HepG2 (cell line): ENCODE results near the gene BANP. TPM values are rescaled to one million over a fixed set of nuclear protein-coding genes. Genes with fewer than 3 reads are reported as not detected.
A peak's percentile ranks its signal among the peaks of the same experiment; 100 is the strongest.

Source experiments
- BRD4 ChIP-seq: sonication (generic); formaldehyde crosslinking; IDR thresholded peaks from 2 replicates; pipeline ENCODE4 v1.4.0; 2020; ENCODE audit warnings: missing genetic modification reagents
- FOXC1 ChIP-seq: sonication (generic); formaldehyde crosslinking; IDR thresholded peaks from 2 replicates; pipeline ENCODE4 v1.8.0; 2022; ENCODE audit warnings: mild to moderate bottlenecking, missing genetic modification reagents, borderline replicate concordance
- HCFC1 ChIP-seq: fragments of 150-350 bp; IDR thresholded peaks from 2 replicates; pipeline ENCODE4 v1.6.1; 2014; ENCODE audit warnings: low read depth, low read length
- ISX ChIP-seq: sonication (generic); formaldehyde crosslinking; conservative IDR thresholded peaks from 2 replicates; pipeline ENCODE4 v1.5.0; 2020; ENCODE audit warnings: missing genetic modification reagents
- RFX1 ChIP-seq: fragments of 450-650 bp; IDR thresholded peaks from 2 replicates; pipeline ENCODE4 v1.6.1; 2017
- SMARCE1 ChIP-seq: fragments of 450-650 bp; IDR thresholded peaks from 2 replicates; pipeline ENCODE4 v1.6.1; 2017; ENCODE audit warnings: borderline replicate concordance
- TAF1 ChIP-seq: sonication (generic); formaldehyde crosslinking; IDR thresholded peaks from 2 replicates; pipeline ENCODE4 v1.4.0; 2020; ENCODE audit warnings: missing genetic modification reagents
- ZKSCAN8 ChIP-seq: IDR thresholded peaks from 2 replicates; pipeline ENCODE4 v1.6.1; 2016; ENCODE audit warnings: borderline replicate concordance, missing genetic modification reagents, missing compliant biosample characterization
- ZNF569 ChIP-seq: sonication (generic); formaldehyde crosslinking; IDR thresholded peaks from 2 replicates; pipeline ENCODE4 v1.5.0; 2020; ENCODE audit warnings: mild to moderate bottlenecking, missing genetic modification reagents, moderate library complexity, borderline replicate concordance
- ZNF607 ChIP-seq: sonication (generic); formaldehyde crosslinking; IDR thresholded peaks from 2 replicates; pipeline ENCODE4 v1.5.1; 2020; ENCODE audit warnings: missing genetic modification reagents, mild to moderate bottlenecking, borderline replicate concordance
- ZNF773 ChIP-seq: sonication (generic); formaldehyde crosslinking; IDR thresholded peaks from 2 replicates; pipeline ENCODE4 v1.4.0; 2020; ENCODE audit warnings: missing genetic modification reagents, borderline replicate concordance
- polyA plus RNA-seq, 8 experiments: library from polyadenylated mRNA; depleted of rRNA in 3 of 8; stranded (reverse) in 7 of 8; unstranded in 1 of 8; fragments of >200 nt; fragmentation: Illumina TruSeq in 4 of 8; extraction: Trizol in 4 of 8; gene quantifications; 2 replicates each; pipeline versions ENCODE4 v1.2.1 to v1.2.3, GENCODE V29; 2011 to 2016; ENCODE audit warnings: low read depth in 4 of 8, missing spikeins in 1 of 8, mixed read lengths in 1 of 8; ENCODE audit not compliant: insufficient read depth in 1 of 8
- total RNA-seq, 5 experiments: library from RNA; depleted of rRNA; stranded (reverse); fragments of >200 nt; fragmentation: Illumina TruSeq; extraction: Trizol; gene quantifications; 2 replicates each; pipeline ENCODE4 v1.2.3, GENCODE V29; 2016; ENCODE audit warnings: low read depth in 1 of 5
- TF ChIP-seq, protein P1 (sequence below): IDR thresholded peaks from 2 replicates; pipeline ENCODE4 v1.6.1; 2012; ENCODE audit warnings: low read length, improper control_type of control experiment
- TF ChIP-seq, protein P2 (sequence below): sonication (generic); formaldehyde crosslinking; IDR thresholded peaks from 2 replicates; pipeline ENCODE4 v1.8.1; 2023; ENCODE audit warnings: missing genetic modification reagents, mild to moderate bottlenecking, borderline replicate concordance
- TF ChIP-seq, protein P3 (sequence below): sonication (generic); formaldehyde crosslinking; IDR thresholded peaks from 2 replicates; pipeline ENCODE4 v1.4.0; 2020; ENCODE audit warnings: missing genetic modification reagents, borderline replicate concordance
- TF ChIP-seq, protein P4 (sequence below): IDR thresholded peaks from 2 replicates; pipeline ENCODE4 v1.6.1; 2016; ENCODE audit warnings: low read depth, control low read depth
- TF ChIP-seq, protein P5 (sequence below): sonication (generic); formaldehyde crosslinking; IDR thresholded peaks from 2 replicates; pipeline ENCODE4 v1.8.0; 2023; ENCODE audit warnings: mild to moderate bottlenecking, missing genetic modification reagents
- TF ChIP-seq, protein P6 (sequence below): sonication (generic); formaldehyde crosslinking; IDR thresholded peaks from 2 replicates; pipeline ENCODE4 v1.4.0; 2020; ENCODE audit warnings: missing genetic modification reagents

The BANP gene
- total and polyA plus RNA-seq, 2 of the 13 experiments (the other 11 are each of a cell fraction or from before 2014, with no cell fraction given): 20.2 to 23.8 TPM

DNA sequence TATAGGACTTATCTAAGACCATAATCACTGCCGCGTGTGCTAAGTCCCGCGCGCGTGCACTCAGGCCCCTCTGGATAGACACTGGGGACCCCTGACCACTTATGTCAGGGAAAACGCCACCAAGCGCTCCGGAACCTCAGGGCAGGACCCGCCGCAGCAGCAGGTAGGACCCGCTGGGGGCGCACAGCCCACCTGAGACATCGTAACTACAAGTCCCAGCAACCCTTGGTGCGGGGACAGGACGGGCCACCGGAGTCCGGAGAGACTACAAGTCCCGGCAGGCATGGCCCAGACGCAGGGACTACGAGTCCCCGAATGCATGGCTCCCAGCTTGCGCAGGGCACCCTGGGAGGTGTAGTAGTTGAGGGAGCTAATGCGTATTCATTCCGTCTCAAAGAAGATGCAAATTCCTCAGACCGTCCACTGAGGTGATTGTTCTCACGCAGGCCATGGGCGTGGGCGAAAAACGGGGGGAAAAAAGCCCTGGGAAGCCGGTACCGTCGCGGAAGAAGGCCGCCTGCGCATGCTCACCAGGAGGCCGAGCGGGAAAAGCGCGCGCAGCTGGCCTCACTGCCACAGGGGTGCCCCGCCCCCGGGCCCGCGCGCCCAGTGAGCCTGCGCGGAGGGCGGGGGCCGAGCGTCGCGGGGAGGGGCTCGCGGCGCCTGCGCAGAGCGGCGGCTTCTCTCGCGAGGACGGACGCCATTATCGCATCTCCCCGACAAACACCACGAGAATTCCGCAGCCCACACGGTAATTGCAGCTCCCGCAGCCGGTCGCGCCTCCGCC, at the start of gene BANP (continued):
- no peak; the same call in 1 of the 2 replicates for TF ChIP-seq ZNF607
- TF ChIP-seq RFX1: no peak
- 0 out of 2 replicates have a peak, but pooled peaks have one; percentile 38 for TF ChIP-seq ZNF773 (CRISPR knock-in tag)
- no peak for TF ChIP-seq SMARCE1
- TF ChIP-seq ZNF569 (CRISPR knock-in tag): no peak
- no peak for TF ChIP-seq ISX (CRISPR knock-in tag)
- TF ChIP-seq, protein P1, sequence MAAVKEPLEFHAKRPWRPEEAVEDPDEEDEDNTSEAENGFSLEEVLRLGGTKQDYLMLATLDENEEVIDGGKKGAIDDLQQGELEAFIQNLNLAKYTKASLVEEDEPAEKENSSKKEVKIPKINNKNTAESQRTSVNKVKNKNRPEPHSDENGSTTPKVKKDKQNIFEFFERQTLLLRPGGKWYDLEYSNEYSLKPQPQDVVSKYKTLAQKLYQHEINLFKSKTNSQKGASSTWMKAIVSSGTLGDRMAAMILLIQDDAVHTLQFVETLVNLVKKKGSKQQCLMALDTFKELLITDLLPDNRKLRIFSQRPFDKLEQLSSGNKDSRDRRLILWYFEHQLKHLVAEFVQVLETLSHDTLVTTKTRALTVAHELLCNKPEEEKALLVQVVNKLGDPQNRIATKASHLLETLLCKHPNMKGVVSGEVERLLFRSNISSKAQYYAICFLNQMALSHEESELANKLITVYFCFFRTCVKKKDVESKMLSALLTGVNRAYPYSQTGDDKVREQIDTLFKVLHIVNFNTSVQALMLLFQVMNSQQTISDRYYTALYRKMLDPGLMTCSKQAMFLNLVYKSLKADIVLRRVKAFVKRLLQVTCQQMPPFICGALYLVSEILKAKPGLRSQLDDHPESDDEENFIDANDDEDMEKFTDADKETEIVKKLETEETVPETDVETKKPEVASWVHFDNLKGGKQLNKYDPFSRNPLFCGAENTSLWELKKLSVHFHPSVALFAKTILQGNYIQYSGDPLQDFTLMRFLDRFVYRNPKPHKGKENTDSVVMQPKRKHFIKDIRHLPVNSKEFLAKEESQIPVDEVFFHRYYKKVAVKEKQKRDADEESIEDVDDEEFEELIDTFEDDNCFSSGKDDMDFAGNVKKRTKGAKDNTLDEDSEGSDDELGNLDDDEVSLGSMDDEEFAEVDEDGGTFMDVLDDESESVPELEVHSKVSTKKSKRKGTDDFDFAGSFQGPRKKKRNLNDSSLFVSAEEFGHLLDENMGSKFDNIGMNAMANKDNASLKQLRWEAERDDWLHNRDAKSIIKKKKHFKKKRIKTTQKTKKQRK: no peak
- TF ChIP-seq, protein P2, sequence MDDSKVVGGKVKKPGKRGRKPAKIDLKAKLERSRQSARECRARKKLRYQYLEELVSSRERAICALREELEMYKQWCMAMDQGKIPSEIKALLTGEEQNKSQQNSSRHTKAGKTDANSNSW (CRISPR knock-in tag): 0 out of 2 replicates have a peak, but pooled peaks have one; percentile 69
- peak; percentile 97 for TF ChIP-seq BRD4
- peak; percentile 85 for TF ChIP-seq FOXC1 (CRISPR knock-in tag)
- TF ChIP-seq TAF1 (CRISPR knock-in tag): no peak; the same call in none of the 2 replicates
- TF ChIP-seq, protein P3, sequence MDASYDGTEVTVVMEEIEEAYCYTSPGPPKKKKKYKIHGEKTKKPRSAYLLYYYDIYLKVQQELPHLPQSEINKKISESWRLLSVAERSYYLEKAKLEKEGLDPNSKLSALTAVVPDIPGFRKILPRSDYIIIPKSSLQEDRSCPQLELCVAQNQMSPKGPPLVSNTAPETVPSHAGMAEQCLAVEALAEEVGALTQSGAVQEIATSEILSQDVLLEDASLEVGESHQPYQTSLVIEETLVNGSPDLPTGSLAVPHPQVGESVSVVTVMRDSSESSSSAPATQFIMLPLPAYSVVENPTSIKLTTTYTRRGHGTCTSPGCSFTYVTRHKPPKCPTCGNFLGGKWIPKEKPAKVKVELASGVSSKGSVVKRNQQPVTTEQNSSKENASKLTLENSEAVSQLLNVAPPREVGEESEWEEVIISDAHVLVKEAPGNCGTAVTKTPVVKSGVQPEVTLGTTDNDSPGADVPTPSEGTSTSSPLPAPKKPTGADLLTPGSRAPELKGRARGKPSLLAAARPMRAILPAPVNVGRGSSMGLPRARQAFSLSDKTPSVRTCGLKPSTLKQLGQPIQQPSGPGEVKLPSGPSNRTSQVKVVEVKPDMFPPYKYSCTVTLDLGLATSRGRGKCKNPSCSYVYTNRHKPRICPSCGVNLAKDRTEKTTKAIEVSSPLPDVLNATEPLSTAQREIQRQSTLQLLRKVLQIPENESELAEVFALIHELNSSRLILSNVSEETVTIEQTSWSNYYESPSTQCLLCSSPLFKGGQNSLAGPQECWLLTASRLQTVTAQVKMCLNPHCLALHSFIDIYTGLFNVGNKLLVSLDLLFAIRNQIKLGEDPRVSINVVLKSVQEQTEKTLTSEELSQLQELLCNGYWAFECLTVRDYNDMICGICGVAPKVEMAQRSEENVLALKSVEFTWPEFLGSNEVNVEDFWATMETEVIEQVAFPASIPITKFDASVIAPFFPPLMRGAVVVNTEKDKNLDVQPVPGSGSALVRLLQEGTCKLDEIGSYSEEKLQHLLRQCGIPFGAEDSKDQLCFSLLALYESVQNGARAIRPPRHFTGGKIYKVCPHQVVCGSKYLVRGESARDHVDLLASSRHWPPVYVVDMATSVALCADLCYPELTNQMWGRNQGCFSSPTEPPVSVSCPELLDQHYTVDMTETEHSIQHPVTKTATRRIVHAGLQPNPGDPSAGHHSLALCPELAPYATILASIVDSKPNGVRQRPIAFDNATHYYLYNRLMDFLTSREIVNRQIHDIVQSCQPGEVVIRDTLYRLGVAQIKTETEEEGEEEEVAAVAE (CRISPR knock-in tag): peak; percentile 94
- TF ChIP-seq, protein P4, sequence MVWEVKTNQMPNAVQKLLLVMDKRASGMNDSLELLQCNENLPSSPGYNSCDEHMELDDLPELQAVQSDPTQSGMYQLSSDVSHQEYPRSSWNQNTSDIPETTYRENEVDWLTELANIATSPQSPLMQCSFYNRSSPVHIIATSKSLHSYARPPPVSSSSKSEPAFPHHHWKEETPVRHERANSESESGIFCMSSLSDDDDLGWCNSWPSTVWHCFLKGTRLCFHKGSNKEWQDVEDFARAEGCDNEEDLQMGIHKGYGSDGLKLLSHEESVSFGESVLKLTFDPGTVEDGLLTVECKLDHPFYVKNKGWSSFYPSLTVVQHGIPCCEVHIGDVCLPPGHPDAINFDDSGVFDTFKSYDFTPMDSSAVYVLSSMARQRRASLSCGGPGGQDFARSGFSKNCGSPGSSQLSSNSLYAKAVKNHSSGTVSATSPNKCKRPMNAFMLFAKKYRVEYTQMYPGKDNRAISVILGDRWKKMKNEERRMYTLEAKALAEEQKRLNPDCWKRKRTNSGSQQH (CRISPR knock-in tag): peak; percentile 90
- TF ChIP-seq, protein P5, sequence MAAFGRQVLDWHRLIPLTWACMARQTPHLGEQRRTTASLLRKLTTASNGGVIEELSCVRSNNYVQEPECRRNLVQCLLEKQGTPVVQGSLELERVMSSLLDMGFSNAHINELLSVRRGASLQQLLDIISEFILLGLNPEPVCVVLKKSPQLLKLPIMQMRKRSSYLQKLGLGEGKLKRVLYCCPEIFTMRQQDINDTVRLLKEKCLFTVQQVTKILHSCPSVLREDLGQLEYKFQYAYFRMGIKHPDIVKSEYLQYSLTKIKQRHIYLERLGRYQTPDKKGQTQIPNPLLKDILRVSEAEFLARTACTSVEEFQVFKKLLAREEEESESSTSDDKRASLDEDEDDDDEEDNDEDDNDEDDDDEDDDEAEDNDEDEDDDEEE (CRISPR knock-in tag): 0 out of 2 replicates have a peak, but pooled peaks have one; percentile 36
- TF ChIP-seq, protein P6, sequence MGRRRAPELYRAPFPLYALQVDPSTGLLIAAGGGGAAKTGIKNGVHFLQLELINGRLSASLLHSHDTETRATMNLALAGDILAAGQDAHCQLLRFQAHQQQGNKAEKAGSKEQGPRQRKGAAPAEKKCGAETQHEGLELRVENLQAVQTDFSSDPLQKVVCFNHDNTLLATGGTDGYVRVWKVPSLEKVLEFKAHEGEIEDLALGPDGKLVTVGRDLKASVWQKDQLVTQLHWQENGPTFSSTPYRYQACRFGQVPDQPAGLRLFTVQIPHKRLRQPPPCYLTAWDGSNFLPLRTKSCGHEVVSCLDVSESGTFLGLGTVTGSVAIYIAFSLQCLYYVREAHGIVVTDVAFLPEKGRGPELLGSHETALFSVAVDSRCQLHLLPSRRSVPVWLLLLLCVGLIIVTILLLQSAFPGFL (CRISPR knock-in tag): 0 out of 2 replicates have a peak, but pooled peaks have one; percentile 57
- TF ChIP-seq ZKSCAN8 (CRISPR knock-in tag): peak; percentile 77
- TF ChIP-seq HCFC1: peak; percentile 100
